Endodermal cell (in vitro differentiated cells): ENCODE results near the gene MTA1. TPM values are rescaled to one million over a fixed set of nuclear protein-coding genes. Genes with fewer than 3 reads are reported as not detected.

ENCODE experiments used
- DNase-seq: peaks from one replicate; pipeline ENCODE4 v3.0.0-alpha.2; 2017
- H3K27ac ChIP-seq: 2 replicates; pipeline ENCODE4 v1.5.1; 2013; ENCODE audit warnings: mild to moderate bottlenecking, low read depth, low read length, moderate library complexity
- H3K27me3 ChIP-seq: 2 replicates; pipeline ENCODE4 v1.6.1; 2013; ENCODE audit warnings: mild to moderate bottlenecking, low read length, moderate library complexity; ENCODE audit not compliant: insufficient read depth, control insufficient read depth, poor library complexity, severe bottlenecking
- H3K36me3 ChIP-seq: 2 replicates; pipeline ENCODE4 v1.7.0; 2013; ENCODE audit warnings: mild to moderate bottlenecking, low read length, moderate library complexity; ENCODE audit not compliant: control insufficient read depth, insufficient read depth
- H3K4me1 ChIP-seq: one replicate; pipeline ENCODE4 v1.7.0; 2013; ENCODE audit warnings: low read length; ENCODE audit not compliant: control insufficient read depth, insufficient read depth
- H3K4me3 ChIP-seq: 2 replicates; pipeline ENCODE4 v1.5.1; 2013; ENCODE audit warnings: mild to moderate bottlenecking, low read length, moderate library complexity
- H3K9ac ChIP-seq: 2 replicates; pipeline ENCODE4 v1.6.1; 2013; ENCODE audit warnings: mild to moderate bottlenecking, low read length, moderate library complexity; ENCODE audit not compliant: poor library complexity, severe bottlenecking; ENCODE audit errors: extremely low read depth
- H3K9me3 ChIP-seq: 2 replicates; pipeline ENCODE4 v1.6.1; 2013; ENCODE audit warnings: mild to moderate bottlenecking, low read length, moderate library complexity; ENCODE audit not compliant: control insufficient read depth
- H3K27ac Mint-ChIP-seq: 2 replicates; pipeline ENCODE4 v1.8.0; 2020; ENCODE audit warnings: mixed read lengths
- H3K27me3 Mint-ChIP-seq: 2 replicates; pipeline ENCODE4 v1.8.0; 2021; ENCODE audit warnings: mild to moderate bottlenecking, mixed read lengths; ENCODE audit not compliant: insufficient read depth
- H3K36me3 Mint-ChIP-seq: 2 replicates; pipeline ENCODE4 v1.8.0; 2020; ENCODE audit warnings: low read depth, mixed read lengths
- H3K4me1 Mint-ChIP-seq: 2 replicates; pipeline ENCODE4 v1.8.0; 2020; ENCODE audit warnings: mixed read lengths
- H3K4me3 Mint-ChIP-seq: 2 replicates; pipeline ENCODE4 v1.8.0; 2020; ENCODE audit warnings: mild to moderate bottlenecking, moderate library complexity, mixed read lengths
- H3K9me3 Mint-ChIP-seq: 2 replicates; pipeline ENCODE4 v1.8.0; 2020; ENCODE audit warnings: mild to moderate bottlenecking, mixed read lengths
- CTCF ChIP-seq: fragments of 200-600 bp; sonication (generic); conservative IDR thresholded peaks from 2 replicates; pipeline ENCODE4 v1.5.0; 2021; ENCODE audit warnings: antibody characterized with exemption, mild to moderate bottlenecking
- WGBS, 2 experiments: methylation state at CpG; one replicate each; pipeline versions ENCODE4 v1.1.5 to v1.1.7; 2013; ENCODE audit warnings: missing lambda C conversion rate in 2 of 2, mixed read lengths in 1 of 2; ENCODE audit not compliant: insufficient coverage in 1 of 2, insufficient read length in 1 of 2; 5-methylcytosine and 5-hydroxymethylcytosine counted together
- total RNA-seq, 2 donors: library from RNA; stranded (reverse); fragmentation: NEBNext Ultra II Directional in 1 of 2; extraction: Animal tissue kit (Norgen Biotek cat#: 25700) in 1 of 2; gene quantifications; 2 replicates in 1 of 2; 3 replicates in 1 of 2; pipeline ENCODE4 v1.2.1, GENCODE V29; 2021

Gene MTA1
- total RNA-seq, 2 donors from 2014 or later, result 245 to 246 TPM

- peak overlapping the region; percentile 30 for H3K27ac Mint-ChIP-seq
- no peaks in the 10 kb centered on the region for H3K27me3 ChIP-seq
- 89 to 90% methylated on average over 32 to 36 of the region's 36 CpGs for WGBS, 2 experiments
- peak overlapping the region; percentile 82 for H3K27ac ChIP-seq
- peaks cover 2% of the 10 kb centered on the region for H3K4me1 ChIP-seq
- no peaks in the 10 kb centered on the region for H3K36me3 Mint-ChIP-seq
- peaks cover 3% of the 10 kb centered on the region for H3K4me1 Mint-ChIP-seq
- no peak overlapping the region for H3K9ac ChIP-seq
- no peaks in the 10 kb centered on the region for H3K27me3 Mint-ChIP-seq
- no peak for DNase-seq
- H3K9me3 Mint-ChIP-seq, result no peaks in the 10 kb centered on the region
- H3K36me3 ChIP-seq, result no peaks in the 10 kb centered on the region
- no peak overlapping the region for H3K4me3 ChIP-seq
- H3K4me3 Mint-ChIP-seq, result no peak overlapping the region
- TF ChIP-seq CTCF, result no peak
- no peaks in the 10 kb centered on the region for H3K9me3 ChIP-seq
Observed at GRCh38 chr14:105498430-105499255, 79.0 kb downstream of the MTA1 start.

GRCh38 chr14:105499256-105500035, 79.8 kb downstream of the MTA1 start:
- Histone ChIP-seq H3K9me3 (no peaks in the 10 kb centered on the region), H3K36me3 (no peaks in the 10 kb centered on the region), H3K27me3 (no peaks in the 10 kb centered on the region), H3K27ac (peak overlapping the region; percentile 82), H3K4me3 (no peak overlapping the region), H3K9ac (no peak overlapping the region), H3K4me1 (peaks cover 2% of the 10 kb centered on the region)
- peaks cover 3% of the 10 kb centered on the region for H3K4me1 Mint-ChIP-seq
- no peak overlapping the region for H3K27ac Mint-ChIP-seq
- no peaks in the 10 kb centered on the region for H3K36me3 Mint-ChIP-seq
- peak; percentile 79 for DNase-seq
- TF ChIP-seq CTCF, result no peak
- no peaks in the 10 kb centered on the region for H3K9me3 Mint-ChIP-seq
- 84 to 100% methylated on average over 2 to 27 of the region's 27 CpGs for WGBS, 2 experiments
- no peak overlapping the region for H3K4me3 Mint-ChIP-seq
- H3K27me3 Mint-ChIP-seq, result no peaks in the 10 kb centered on the region

- Histone ChIP-seq H3K9me3 (no peaks in the 10 kb centered on the region), H3K9ac (no peak overlapping the region), H3K4me3 (no peak overlapping the region), H3K36me3 (no peaks in the 10 kb centered on the region), H3K4me1 (peaks cover 2% of the 10 kb centered on the region), H3K27ac (peak overlapping the region; percentile 82), H3K27me3 (no peaks in the 10 kb centered on the region)
- H3K9me3 Mint-ChIP-seq, result no peaks in the 10 kb centered on the region
- 91 to 94% methylated on average over 16 to 21 of the region's 21 CpGs for WGBS, 2 experiments
- DNase-seq, result no peak
- H3K27ac Mint-ChIP-seq, result no peak overlapping the region
- H3K27me3 Mint-ChIP-seq, result no peaks in the 10 kb centered on the region
- H3K4me1 Mint-ChIP-seq, result peaks cover 3% of the 10 kb centered on the region
- H3K36me3 Mint-ChIP-seq, result no peaks in the 10 kb centered on the region
- no peak for TF ChIP-seq CTCF
- no peak overlapping the region for H3K4me3 Mint-ChIP-seq
Observed at GRCh38 chr14:105500036-105500725, 80.6 kb downstream of the MTA1 start.
